ENCODE data around the gene SLC22A2. TPM values are rescaled to one million over a fixed set of nuclear protein-coding genes. Genes with fewer than 3 reads are reported as not detected.
"Not testable (repeated sequence)": the region's sequence is repeated elsewhere in the genome, so short reads cannot be mapped to it uniquely, and the experiment has no call there.

The SLC22A2 gene
- total and polyA plus RNA-seq, 2 of the 13 experiments (the other 11 are each of a cell fraction or from before 2014, with no cell fraction given), result not detected

DNA sequence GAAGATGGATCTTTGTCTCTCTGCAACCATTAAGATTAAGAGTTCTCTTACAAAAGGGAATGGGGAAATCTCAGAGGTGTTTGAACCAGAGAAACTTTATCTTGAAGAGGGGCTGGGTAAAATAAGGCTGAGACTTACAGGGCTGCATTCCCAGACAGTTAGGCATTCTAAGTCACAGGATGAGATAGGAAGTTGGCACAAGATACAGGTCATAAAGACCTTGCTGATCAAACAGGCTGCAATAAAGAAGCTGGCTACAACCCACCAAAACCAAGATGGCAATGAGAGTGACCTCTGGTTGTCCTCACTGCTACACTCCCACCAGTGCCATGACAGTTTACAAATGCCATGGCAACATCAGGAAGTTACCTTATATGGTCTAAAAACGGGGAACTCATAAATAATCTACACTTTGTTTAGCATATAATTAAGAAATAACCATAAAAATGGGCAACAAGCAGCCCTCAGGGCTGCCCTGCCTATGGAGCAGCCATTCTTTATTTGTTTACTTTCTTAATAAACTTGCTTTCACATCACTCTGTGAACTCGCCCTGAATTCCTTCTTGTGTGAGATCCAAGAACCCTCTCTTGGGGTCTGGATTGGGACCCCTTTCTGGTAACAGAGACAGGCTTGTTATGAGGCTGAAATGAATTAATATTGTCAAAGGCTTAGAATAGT lies 20.9 kb downstream of the SLC22A2 start:
- H3K9ac ChIP-seq (ENCODE audit: insufficient read depth, low read depth, low read length); ATAC-seq; H3K4me3 ChIP-seq (replicated peaks in 1 of 3; ENCODE audit: insufficient read depth in 1 of 3, low read depth in 2 of 3, low read length in 3 of 3); FAIRE-seq; H3K36me3 ChIP-seq (replicated peaks in 1 of 2; ENCODE audit: control insufficient read depth in 1 of 2, insufficient read depth in 2 of 2, low read length in 2 of 2); H3K27ac ChIP-seq (ENCODE audit: extremely low read length, insufficient read depth, low read length); H2AFZ ChIP-seq (ENCODE audit: low read length); H4K20me1 ChIP-seq (ENCODE audit: insufficient read depth, low read length); H3K4me2 ChIP-seq (ENCODE audit: low read depth, low read length); CTCF ChIA-PET (ENCODE audit: low intra/inter-chr PET ratio, low total read pairs); DNase-seq (ENCODE audit: low spot score); H3K79me2 ChIP-seq (ENCODE audit: insufficient read depth, low read length); H3K4me1 ChIP-seq (ENCODE audit: insufficient read depth, low read length); H3K27me3 ChIP-seq (ENCODE audit: control insufficient read depth in 1 of 2, insufficient read depth in 2 of 2, low read length in 2 of 2); POLR2A ChIA-PET; in situ Hi-C loops (cut with HindIII; ENCODE audit: extremely low pct_ligation_motif_present, low pct_unique_long_range_greater_than_20kb); intact Hi-C loops (cut with micrococcal nuclease; ENCODE audit: unreplicated experiment); H3K9me3 ChIP-seq (ENCODE audit: low read length); BruUV-seq (replicated peaks): not testable (repeated sequence)
- 3% methylated on average over 2 of the region's 2 CpGs for WGBS (ENCODE audit: low lambda C conversion rate)

DNA sequence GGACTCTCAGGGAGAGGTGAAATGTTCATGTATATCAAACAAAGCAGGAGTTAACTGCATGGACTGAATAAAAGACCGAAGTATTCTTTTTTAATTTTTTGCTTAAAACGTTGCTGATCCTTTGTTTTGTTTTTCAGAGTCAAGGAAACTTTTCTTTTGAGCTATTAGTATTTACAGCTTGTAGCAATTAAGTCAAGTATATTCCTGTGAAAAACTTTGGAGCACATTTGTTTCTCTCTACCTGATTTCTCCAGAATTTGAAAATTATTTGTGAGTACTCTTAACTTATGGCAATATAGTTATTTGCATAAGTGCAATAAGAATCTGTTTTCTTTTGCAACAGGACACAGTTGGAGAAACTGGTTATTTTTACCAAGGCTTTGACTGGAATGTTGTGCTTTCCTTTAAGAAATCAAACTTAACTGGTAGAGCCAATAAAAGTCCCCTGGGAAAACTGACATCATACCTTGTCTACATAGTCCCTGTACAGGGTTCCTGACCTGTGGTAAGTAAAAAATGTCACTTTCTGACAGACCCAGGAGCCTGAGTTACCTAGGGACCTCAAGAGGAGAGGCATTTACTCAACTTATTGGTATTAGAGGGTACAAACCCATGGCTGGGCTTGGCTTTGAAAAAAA lies 22.3 kb downstream of the SLC22A2 start:
- H3K9me3 ChIP-seq (ENCODE audit: low read length); H3K79me2 ChIP-seq (ENCODE audit: insufficient read depth, low read length); H2AFZ ChIP-seq (ENCODE audit: low read length); DNase-seq (ENCODE audit: low spot score); intact Hi-C loops (cut with micrococcal nuclease; ENCODE audit: unreplicated experiment); H3K27ac ChIP-seq (ENCODE audit: extremely low read length, insufficient read depth, low read length); H3K4me1 ChIP-seq (ENCODE audit: insufficient read depth, low read length); H3K4me3 ChIP-seq (replicated peaks in 1 of 3; ENCODE audit: insufficient read depth in 1 of 3, low read depth in 2 of 3, low read length in 3 of 3); FAIRE-seq; H3K27me3 ChIP-seq (ENCODE audit: control insufficient read depth in 1 of 2, insufficient read depth in 2 of 2, low read length in 2 of 2); ATAC-seq; H3K9ac ChIP-seq (ENCODE audit: insufficient read depth, low read depth, low read length); BruUV-seq (replicated peaks); H3K4me2 ChIP-seq (ENCODE audit: low read depth, low read length); H3K36me3 ChIP-seq (replicated peaks in 1 of 2; ENCODE audit: control insufficient read depth in 1 of 2, insufficient read depth in 2 of 2, low read length in 2 of 2); POLR2A ChIA-PET; in situ Hi-C loops (cut with HindIII; ENCODE audit: extremely low pct_ligation_motif_present, low pct_unique_long_range_greater_than_20kb); H4K20me1 ChIP-seq (ENCODE audit: insufficient read depth, low read length); CTCF ChIA-PET (ENCODE audit: low intra/inter-chr PET ratio, low total read pairs): not testable (repeated sequence)
- WGBS (ENCODE audit: low lambda C conversion rate), result 4% methylated on average over 2 of the region's 2 CpGs

DNA sequence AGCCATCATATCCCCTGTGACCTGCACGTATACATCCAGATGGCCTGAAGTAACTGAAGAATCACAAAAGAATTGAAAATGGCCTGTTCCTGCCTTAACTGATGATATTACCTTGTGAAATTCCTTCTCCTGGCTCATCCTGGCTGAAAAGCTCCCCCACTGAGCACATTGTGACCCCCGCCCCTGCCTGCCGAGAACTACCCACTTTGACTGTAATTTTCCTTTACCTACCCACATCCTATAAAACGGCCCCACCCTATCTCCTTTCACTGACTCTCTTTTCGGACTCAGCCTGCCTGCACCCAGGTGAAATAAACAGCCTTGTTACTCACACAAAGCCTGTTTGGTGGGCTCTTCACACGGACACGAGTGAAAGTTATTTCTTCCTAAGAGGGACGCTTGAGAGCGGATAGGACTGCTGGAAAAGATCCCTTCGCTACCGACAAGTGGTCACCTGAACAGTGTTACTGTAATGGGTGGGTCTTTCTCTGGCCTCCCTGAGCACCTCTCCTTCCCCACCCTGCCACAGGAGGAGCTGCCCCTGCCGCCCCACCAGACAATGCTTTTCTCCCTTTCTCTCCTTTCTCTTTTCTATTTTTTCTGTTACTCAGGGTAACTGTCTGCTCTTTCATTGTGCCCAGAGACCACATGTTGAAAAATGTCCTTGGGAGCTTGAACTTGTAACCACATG lies 24.5 kb downstream of the SLC22A2 start:
- CTCF ChIA-PET (ENCODE audit: low intra/inter-chr PET ratio, low total read pairs); H4K20me1 ChIP-seq (ENCODE audit: insufficient read depth, low read length); H3K4me1 ChIP-seq (ENCODE audit: insufficient read depth, low read length); H3K79me2 ChIP-seq (ENCODE audit: insufficient read depth, low read length); ATAC-seq; H3K4me2 ChIP-seq (ENCODE audit: low read depth, low read length); intact Hi-C loops (cut with micrococcal nuclease; ENCODE audit: unreplicated experiment); BruUV-seq (replicated peaks); FAIRE-seq; H3K27ac ChIP-seq (ENCODE audit: extremely low read length, insufficient read depth, low read length); in situ Hi-C loops (cut with HindIII; ENCODE audit: extremely low pct_ligation_motif_present, low pct_unique_long_range_greater_than_20kb); H3K4me3 ChIP-seq (replicated peaks in 1 of 3; ENCODE audit: insufficient read depth in 1 of 3, low read depth in 2 of 3, low read length in 3 of 3); H3K9me3 ChIP-seq (ENCODE audit: low read length); H2AFZ ChIP-seq (ENCODE audit: low read length); H3K9ac ChIP-seq (ENCODE audit: insufficient read depth, low read depth, low read length); DNase-seq (ENCODE audit: low spot score); POLR2A ChIA-PET; H3K36me3 ChIP-seq (replicated peaks in 1 of 2; ENCODE audit: control insufficient read depth in 1 of 2, insufficient read depth in 2 of 2, low read length in 2 of 2); H3K27me3 ChIP-seq (ENCODE audit: control insufficient read depth in 1 of 2, insufficient read depth in 2 of 2, low read length in 2 of 2): not testable (repeated sequence)
- 48% methylated on average over 12 of the region's 12 CpGs for WGBS (ENCODE audit: low lambda C conversion rate)

All from HepG2 (cell line).